ENCODE results near the gene SNX27. TPM values are rescaled to one million over a fixed set of nuclear protein-coding genes. Genes with fewer than 3 reads are reported as not detected.

SNX27 gene
- total and polyA plus RNA-seq, 2 donors (not counting 1 experiment from before 2014, with no cell fraction given), result 29.5 to 38.1 TPM

DNA sequence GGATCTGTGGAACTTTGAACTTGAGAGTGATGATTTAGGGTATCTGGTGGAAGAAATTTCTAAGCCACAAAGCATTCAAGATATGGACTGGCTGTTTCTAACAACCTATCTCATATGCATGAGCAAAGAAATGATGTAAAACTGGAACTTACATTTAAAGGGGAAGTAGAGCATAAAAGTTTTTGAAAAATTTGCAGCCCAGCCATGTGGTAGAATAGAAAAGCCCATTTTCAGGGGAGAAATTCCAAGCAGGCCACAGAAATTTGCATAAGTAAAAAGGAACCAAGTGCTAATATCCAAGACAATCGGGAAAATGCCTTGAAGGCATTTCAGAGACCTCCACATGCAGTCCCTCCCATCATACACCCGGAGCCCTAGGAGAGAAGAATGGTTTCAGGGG, 125.2 kb downstream of the SNX27 start:
- Histone ChIP-seq H3K79me2 (ENCODE audit: control insufficient read depth, insufficient read depth, low read length) (no peaks in the 10 kb centered on the region), H3K36me3 (ENCODE audit: control insufficient read depth, insufficient read depth, low read length) (no peaks in the 10 kb centered on the region), H3K9ac (ENCODE audit: insufficient read depth, low read length) (no peak overlapping the region), H4K20me1 (ENCODE audit: control insufficient read depth, extremely low read depth, insufficient read depth, low read length) (no peaks in the 10 kb centered on the region), H2AFZ (ENCODE audit: low read length) (no peak overlapping the region), H3K4me1 (ENCODE audit: control insufficient read depth, extremely low read depth, insufficient read depth, low read length) (no peaks in the 10 kb centered on the region), H3K27ac (ENCODE audit: insufficient read depth, low read length) (no peak overlapping the region), H3K4me2 (ENCODE audit: extremely low read depth, insufficient read depth, low read length) (no peak overlapping the region), H3K4me3 (replicated peaks in 1 of 4; ENCODE audit: control extremely low read depth in 1 of 4, insufficient read depth in 1 of 4, low read depth in 3 of 4, low read length in 4 of 4) (no peak overlapping the region), H3K9me3 (ENCODE audit: control insufficient read depth, insufficient read depth, low read depth, low read length) (no peaks in the 10 kb centered on the region), H3K27me3 (ENCODE audit: control insufficient read depth, insufficient read depth, low read length) (peaks cover 3% of the 10 kb centered on the region)
- TF ChIP-seq, protein P1, sequence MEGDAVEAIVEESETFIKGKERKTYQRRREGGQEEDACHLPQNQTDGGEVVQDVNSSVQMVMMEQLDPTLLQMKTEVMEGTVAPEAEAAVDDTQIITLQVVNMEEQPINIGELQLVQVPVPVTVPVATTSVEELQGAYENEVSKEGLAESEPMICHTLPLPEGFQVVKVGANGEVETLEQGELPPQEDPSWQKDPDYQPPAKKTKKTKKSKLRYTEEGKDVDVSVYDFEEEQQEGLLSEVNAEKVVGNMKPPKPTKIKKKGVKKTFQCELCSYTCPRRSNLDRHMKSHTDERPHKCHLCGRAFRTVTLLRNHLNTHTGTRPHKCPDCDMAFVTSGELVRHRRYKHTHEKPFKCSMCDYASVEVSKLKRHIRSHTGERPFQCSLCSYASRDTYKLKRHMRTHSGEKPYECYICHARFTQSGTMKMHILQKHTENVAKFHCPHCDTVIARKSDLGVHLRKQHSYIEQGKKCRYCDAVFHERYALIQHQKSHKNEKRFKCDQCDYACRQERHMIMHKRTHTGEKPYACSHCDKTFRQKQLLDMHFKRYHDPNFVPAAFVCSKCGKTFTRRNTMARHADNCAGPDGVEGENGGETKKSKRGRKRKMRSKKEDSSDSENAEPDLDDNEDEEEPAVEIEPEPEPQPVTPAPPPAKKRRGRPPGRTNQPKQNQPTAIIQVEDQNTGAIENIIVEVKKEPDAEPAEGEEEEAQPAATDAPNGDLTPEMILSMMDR (conservative IDR thresholded peaks at IDR 0.05 in 1 of 2, IDR thresholded peaks at IDR 0.05 in 1 of 2; ENCODE audit: low read depth in 1 of 2, low read length in 2 of 2), result no peak
- no peak for TF ChIP-seq EZH2 (IDR thresholded peaks at IDR 0.05; ENCODE audit: low read length, missing control alignments)
- no peak for DNase-seq (ENCODE audit: low read depth in 2 of 2)

GRCh38 chr1:151737479-151737878, 125.6 kb downstream of the SNX27 start:
- Histone ChIP-seq H3K36me3 (ENCODE audit: control insufficient read depth, insufficient read depth, low read length) (no peaks in the 10 kb centered on the region), H3K4me3 (replicated peaks in 1 of 4; ENCODE audit: control extremely low read depth in 1 of 4, insufficient read depth in 1 of 4, low read depth in 3 of 4, low read length in 4 of 4) (no peak overlapping the region), H3K27ac (ENCODE audit: insufficient read depth, low read length) (no peak overlapping the region), H3K9me3 (ENCODE audit: control insufficient read depth, insufficient read depth, low read depth, low read length) (no peaks in the 10 kb centered on the region), H3K9ac (ENCODE audit: insufficient read depth, low read length) (no peak overlapping the region), H3K79me2 (ENCODE audit: control insufficient read depth, insufficient read depth, low read length) (no peaks in the 10 kb centered on the region), H3K4me1 (ENCODE audit: control insufficient read depth, extremely low read depth, insufficient read depth, low read length) (no peaks in the 10 kb centered on the region), H4K20me1 (ENCODE audit: control insufficient read depth, extremely low read depth, insufficient read depth, low read length) (no peaks in the 10 kb centered on the region), H2AFZ (ENCODE audit: low read length) (no peak overlapping the region), H3K4me2 (ENCODE audit: extremely low read depth, insufficient read depth, low read length) (no peak overlapping the region), H3K27me3 (ENCODE audit: control insufficient read depth, insufficient read depth, low read length) (peaks cover 5% of the 10 kb centered on the region)
- no peak for TF ChIP-seq EZH2 (IDR thresholded peaks at IDR 0.05; ENCODE audit: low read length, missing control alignments)
- TF ChIP-seq, protein P1 (conservative IDR thresholded peaks at IDR 0.05 in 1 of 2, IDR thresholded peaks at IDR 0.05 in 1 of 2; ENCODE audit: low read depth in 1 of 2, low read length in 2 of 2), result no peak
- DNase-seq (ENCODE audit: low read depth in 2 of 2), result no peak

DNA sequence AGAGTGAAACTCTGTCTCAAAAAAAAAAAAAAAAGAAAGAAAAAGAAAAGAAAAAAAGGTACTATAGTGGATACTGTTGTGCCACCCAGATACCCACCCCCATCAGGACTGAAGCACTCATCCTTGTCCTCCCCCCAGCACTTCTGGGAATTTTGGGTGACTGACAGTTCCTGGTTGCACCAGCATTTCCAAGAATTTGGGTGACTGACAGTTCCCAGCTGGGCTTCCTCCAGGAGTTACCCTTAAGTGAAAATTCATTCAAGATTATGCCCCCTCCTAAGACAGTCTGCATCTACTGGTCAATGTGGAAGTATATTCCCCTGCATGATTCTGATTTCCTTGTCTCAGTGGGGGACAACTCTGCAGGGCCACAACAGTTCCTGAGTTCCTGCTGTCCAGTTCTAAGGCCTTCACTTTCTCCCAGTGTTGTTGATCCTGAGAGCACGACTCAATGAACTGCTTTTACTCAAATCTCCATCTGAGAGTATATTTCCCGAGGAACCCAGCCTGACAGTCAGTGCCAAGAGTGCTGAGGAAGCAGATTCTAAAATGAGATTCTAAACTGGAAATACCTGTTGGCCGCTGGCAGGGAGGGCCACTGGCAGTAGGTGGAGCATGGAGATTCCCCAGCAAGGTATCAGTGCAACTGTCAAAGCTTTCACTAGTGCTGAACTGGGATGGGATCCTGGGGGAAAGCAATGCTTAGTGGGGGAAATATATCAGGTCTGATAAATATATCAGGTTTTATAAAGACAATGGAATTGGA, 127.9 kb downstream of the SNX27 start:
- Histone ChIP-seq H3K9ac (ENCODE audit: insufficient read depth, low read length) (no peak overlapping the region), H3K79me2 (ENCODE audit: control insufficient read depth, insufficient read depth, low read length) (no peaks in the 10 kb centered on the region), H4K20me1 (ENCODE audit: control insufficient read depth, extremely low read depth, insufficient read depth, low read length) (no peaks in the 10 kb centered on the region), H3K27ac (ENCODE audit: insufficient read depth, low read length) (no peak overlapping the region), H3K27me3 (ENCODE audit: control insufficient read depth, insufficient read depth, low read length) (peaks cover 5% of the 10 kb centered on the region), H3K4me3 (replicated peaks in 1 of 4; ENCODE audit: control extremely low read depth in 1 of 4, insufficient read depth in 1 of 4, low read depth in 3 of 4, low read length in 4 of 4) (no peak overlapping the region), H3K4me2 (ENCODE audit: extremely low read depth, insufficient read depth, low read length) (no peak overlapping the region), H2AFZ (ENCODE audit: low read length) (no peak overlapping the region), H3K4me1 (ENCODE audit: control insufficient read depth, extremely low read depth, insufficient read depth, low read length) (no peaks in the 10 kb centered on the region), H3K9me3 (ENCODE audit: control insufficient read depth, insufficient read depth, low read depth, low read length) (no peaks in the 10 kb centered on the region), H3K36me3 (ENCODE audit: control insufficient read depth, insufficient read depth, low read length) (no peaks in the 10 kb centered on the region)
- no peak for DNase-seq (ENCODE audit: low read depth in 2 of 2)
- TF ChIP-seq EZH2 (IDR thresholded peaks at IDR 0.05; ENCODE audit: low read length, missing control alignments), result no peak
- TF ChIP-seq, protein P1 (conservative IDR thresholded peaks at IDR 0.05 in 1 of 2, IDR thresholded peaks at IDR 0.05 in 1 of 2; ENCODE audit: low read depth in 1 of 2, low read length in 2 of 2), result no peak

Data from fibroblast of lung (primary cell).